GM18873 (cell line): ENCODE data around the gene WDR17.
A peak's percentile ranks its signal among the peaks of the same experiment; 100 is the strongest.

Experiments used
- ATAC-seq: cut with Tn5 transposase; IDR thresholded peaks from one replicate; pipeline ENCODE4 v1.9.1; 2021; ENCODE audit warnings: mild to moderate bottlenecking, moderate library complexity, moderate number of reproducible peaks; ENCODE audit not compliant: unreplicated experiment, low FRiP score

Gene WDR17

GRCh38 chr4:176065435-176066291 is at the start of gene WDR17:
WDR17 (plus strand) TSS chr4:176065841; CDS start chr4:176111581, 45,740 bp downstream.
- peak; percentile 100 for ATAC-seq

- ATAC-seq, result no peak
Observed at GRCh38 chr4:176016601-176017000, 49.0 kb upstream of the WDR17 start.

GRCh38 chr4:176020481-176021085 is 45.1 kb upstream of the WDR17 start:
- no peak for ATAC-seq

- no peak for ATAC-seq
Observed at GRCh38 chr4:176030391-176030790, 35.2 kb upstream of the WDR17 start.

- ATAC-seq, result no peak
Observed at GRCh38 chr4:176031922-176032321, 33.7 kb upstream of the WDR17 start.

- no peak for ATAC-seq
Observed at GRCh38 chr4:176032454-176032853, 33.2 kb upstream of the WDR17 start.

GRCh38 chr4:176034499-176034898 is 31.1 kb upstream of the WDR17 start:
- ATAC-seq, result no peak

- ATAC-seq, result no peak
Observed at GRCh38 chr4:176034936-176035335, 30.7 kb upstream of the WDR17 start.

- peak; percentile 73 for ATAC-seq
Observed at GRCh38 chr4:176036585-176037205, 28.9 kb upstream of the WDR17 start.

- no peak for ATAC-seq
Observed at GRCh38 chr4:176038789-176039188, 26.9 kb upstream of the WDR17 start.

- no peak for ATAC-seq
Observed at GRCh38 chr4:176042195-176042594, 23.4 kb upstream of the WDR17 start.

GRCh38 chr4:176043838-176044588 is 21.6 kb upstream of the WDR17 start:
- no peak for ATAC-seq

- ATAC-seq, result no peak
Observed at GRCh38 chr4:176044589-176044951, 21.1 kb upstream of the WDR17 start.

GRCh38 chr4:176048631-176049030 is 17.0 kb upstream of the WDR17 start:
- no peak for ATAC-seq

- peak; percentile 96 for ATAC-seq
Observed at GRCh38 chr4:176052744-176053143, 12.9 kb upstream of the WDR17 start.

GRCh38 chr4:176053785-176054184 is 11.9 kb upstream of the WDR17 start:
- ATAC-seq, result no peak

GRCh38 chr4:176054942-176055341 is 10.7 kb upstream of the WDR17 start:
- no peak for ATAC-seq

GRCh38 chr4:176063718-176064117 is 1.9 kb upstream of the WDR17 start:
- ATAC-seq, result no peak

GRCh38 chr4:176064539-176064938 is 1.1 kb upstream of the WDR17 start:
- no peak for ATAC-seq

GRCh38 chr4:176066757-176067156 is 1.1 kb downstream of the WDR17 start:
- no peak for ATAC-seq

GRCh38 chr4:176077561-176077960 is 11.9 kb downstream of the WDR17 start:
- ATAC-seq, result no peak
